Measurements from ENCODE around the gene JCHAIN. TPM values are rescaled to one million over a fixed set of nuclear protein-coding genes. Genes with fewer than 3 reads are reported as not detected.

The JCHAIN gene
- total and polyA plus RNA-seq, 2 of the 8 experiments (the other 6 are each of a cell fraction or from before 2014, with no cell fraction given): not detected

GRCh38 chr4:70630162-70630561, 36.1 kb downstream of the JCHAIN start:
- CTCF ChIA-PET (ENCODE audit: partially characterized antibody): interaction anchor here (1.5 kb wide), 1 partner anchor 22 kb away, joined by 5 read pairs; no protein-coding TSS in a partner anchor
- no peak overlapping the region for H3K4me2 ChIP-seq (ENCODE audit: insufficient read depth in 1 of 2, low read depth in 2 of 2, low read length in 2 of 2)
- 86% methylated on average over 3 of the region's 3 CpGs; no CpG with 5 or more reads in 1 of the 2 experiments for WGBS, 2 experiments (ENCODE audit: extremely low coverage in 1 of 2, insufficient coverage in 1 of 2, insufficient read length in 1 of 2, insufficient replicate concordance in 2 of 2, low coverage in 1 of 2, low lambda C conversion rate in 2 of 2, missing lambda C conversion rate in 1 of 2)

More at GRCh38 chr4:70630162-70630561, 36.1 kb downstream of the JCHAIN start:
- H4K20me1 ChIP-seq (replicated peaks in 1 of 2; ENCODE audit: control insufficient read depth in 1 of 2, insufficient read depth in 2 of 2, low read length in 2 of 2): no peaks in the 10 kb centered on the region
- no peaks in the 10 kb centered on the region for H3K27me3 ChIP-seq (replicated peaks in 1 of 4; ENCODE audit: control insufficient read depth in 3 of 4, extremely low read depth in 1 of 4, insufficient read depth in 3 of 4, low read length in 3 of 4)
- FAIRE-seq (no peak), DNase-seq (ENCODE audit: low read depth in 1 of 2, low spot score in 2 of 2) (no peak)
- no peak overlapping the region for H3K18ac ChIP-seq (ENCODE audit: extremely low read depth, low read length)
- no peak overlapping the region for H3K23ac ChIP-seq (ENCODE audit: insufficient read length)
- H2BK20ac ChIP-seq (ENCODE audit: low read length): no peak overlapping the region
- H3K4me1 ChIP-seq (replicated peaks in 1 of 4; ENCODE audit: control insufficient read depth in 3 of 4, insufficient read depth in 4 of 4, low read length in 3 of 4): no peaks in the 10 kb centered on the region
- no peak overlapping the region for H3K14ac ChIP-seq (ENCODE audit: insufficient read length)
- no peak overlapping the region for H2BK120ac ChIP-seq (replicated peaks; ENCODE audit: low read depth, low read length)
- H3K79me2 ChIP-seq (ENCODE audit: control insufficient read depth in 1 of 2, insufficient read depth in 2 of 2, low read length in 2 of 2): no peaks in the 10 kb centered on the region
- no peaks in the 10 kb centered on the region for H3K9me3 ChIP-seq (ENCODE audit: insufficient read depth in 2 of 2, low read depth in 1 of 2, low read length in 1 of 2)
- H3K56ac ChIP-seq (replicated peaks; ENCODE audit: insufficient read length, low read depth, low read length): no peak overlapping the region
- no peak overlapping the region for H3K9ac ChIP-seq (replicated peaks in 1 of 4; ENCODE audit: extremely low read depth in 1 of 4, low read depth in 3 of 4, low read length in 3 of 4)
- no peak overlapping the region for H2BK12ac ChIP-seq (ENCODE audit: low read depth, low read length)
- no peaks in the 10 kb centered on the region for H3K23me2 ChIP-seq (ENCODE audit: low read depth, low read length)
- H3K36me3 ChIP-seq (ENCODE audit: control insufficient read depth in 2 of 4, insufficient read depth in 4 of 4, low read length in 3 of 4): no peaks in the 10 kb centered on the region
- no peak overlapping the region for H3K4me3 ChIP-seq (ENCODE audit: extremely low read depth in 1 of 4, insufficient read depth in 2 of 4, low read depth in 3 of 4, low read length in 4 of 4)
- H3K4ac ChIP-seq (replicated peaks; ENCODE audit: insufficient read length, low read depth, low read length): no peak overlapping the region
- H2AFZ ChIP-seq (ENCODE audit: low read length): no peak overlapping the region
- H2BK5ac ChIP-seq (ENCODE audit: low read depth, low read length): no peak overlapping the region
- H3K27ac ChIP-seq (ENCODE audit: low read depth, low read length): no peak overlapping the region
- no peak overlapping the region for H4K91ac ChIP-seq (replicated peaks; ENCODE audit: insufficient read length, low read length)
- H2AK5ac ChIP-seq (ENCODE audit: low read depth, low read length): no peak overlapping the region
- H4K8ac ChIP-seq (ENCODE audit: extremely low read depth, insufficient read depth, low read length): no peak overlapping the region
- TF ChIP-seq KDM5A (IDR thresholded peaks at IDR 0.05; ENCODE audit: low read length): no peak
- no peak for TF ChIP-seq SRF (IDR thresholded peaks at IDR 0.05; ENCODE audit: low read depth, low read length)
- no peak for TF ChIP-seq RFX5 (IDR thresholded peaks at IDR 0.05; ENCODE audit: borderline replicate concordance, low read depth, low read length)
- no peak for TF ChIP-seq YY1 (IDR thresholded peaks at IDR 0.05; ENCODE audit: low read depth, low read length)
- TF ChIP-seq SP2 (IDR thresholded peaks at IDR 0.05; ENCODE audit: low read length): no peak
- TF ChIP-seq EP300 (IDR thresholded peaks at IDR 0.05; ENCODE audit: borderline replicate concordance in 1 of 2, low read depth in 2 of 2, low read length in 2 of 2): no peak
- no peak for TF ChIP-seq NRF1 (IDR thresholded peaks at IDR 0.05; ENCODE audit: low read depth, low read length)
- TF ChIP-seq BCL11A (IDR thresholded peaks at IDR 0.05; ENCODE audit: low read depth in 2 of 2, low read length in 2 of 2): no peak
- no peak for TF ChIP-seq MAFK (IDR thresholded peaks at IDR 0.05; ENCODE audit: low read depth, low read length)
- TF ChIP-seq GABPA (IDR thresholded peaks at IDR 0.05; ENCODE audit: borderline replicate concordance, insufficient read depth, low read length): no peak
- TF ChIP-seq BRCA1 (IDR thresholded peaks at IDR 0.05; ENCODE audit: low read depth, low read length): no peak
- no peak for TF ChIP-seq ATF2 (IDR thresholded peaks at IDR 0.05; ENCODE audit: low read length)
- no peak for TF ChIP-seq SIRT6 (IDR thresholded peaks at IDR 0.05; ENCODE audit: low read length)
- no peak for TF ChIP-seq MAX (IDR thresholded peaks at IDR 0.05)
- H4K5ac ChIP-seq (ENCODE audit: insufficient read length, low read depth, low read length): no peak overlapping the region
- POLR2A ChIA-PET (ENCODE audit: partially characterized antibody): no interaction called here
- H2BK15ac ChIP-seq (ENCODE audit: low read length): no peak overlapping the region
- no peaks in the 10 kb centered on the region for H3K79me1 ChIP-seq (ENCODE audit: low read depth, low read length)

All from H1 (cell line).